HTERT RPE-1 (cell line): ENCODE data around the gene PRR20E.
"Not testable (repeated sequence)": the region's sequence is repeated elsewhere in the genome, so short reads cannot be mapped to it uniquely, and the experiment has no call there.

ENCODE experiments used
- in situ Hi-C: fragments of 300-500 bp; cut with MboI; formaldehyde crosslinking; loops from 4 replicates; pipeline ENCODE4 v1.14.3; 2020; ENCODE audit warnings: low sequenced_read_pairs

PRR20E gene

GRCh38 chr13:57166897-57167296 lies at the start of gene PRR20E:
Gene PRR20E (plus strand): TSS chr13:57167197. CDS start chr13:57167584, 387 bp downstream.
- in situ Hi-C loops, result not testable (repeated sequence)

- in situ Hi-C loops, result no loop called here
Observed at GRCh38 chr13:57123681-57124080, 43.3 kb upstream of the PRR20E start.

GRCh38 chr13:57128909-57129308 lies 38.1 kb upstream of the PRR20E start:
- in situ Hi-C loops, result no loop called here

GRCh38 chr13:57136093-57136492 lies 30.9 kb upstream of the PRR20E start:
- in situ Hi-C loops, result no loop called here

- in situ Hi-C loops, result no loop called here
Observed at GRCh38 chr13:57137585-57137984, 29.4 kb upstream of the PRR20E start.

GRCh38 chr13:57138988-57139387 lies 28.0 kb upstream of the PRR20E start:
- in situ Hi-C loops, result no loop called here

- in situ Hi-C loops, result not testable (repeated sequence)
Observed at GRCh38 chr13:57139781-57140180, 27.2 kb upstream of the PRR20E start.

- in situ Hi-C loops, result not testable (repeated sequence)
Observed at GRCh38 chr13:57140235-57140968, 26.6 kb upstream of the PRR20E start, which contains the start of gene PRR20A. Gene PRR20A (plus strand): TSS chr13:57140918. CDS start chr13:57141305, 387 bp downstream.

GRCh38 chr13:57147188-57147587 lies 19.8 kb upstream of the PRR20E start, which contains the start of gene PRR20B:
Gene PRR20B (plus strand): TSS chr13:57147488. CDS start chr13:57147875, 387 bp downstream.
- in situ Hi-C loops, result not testable (repeated sequence)

GRCh38 chr13:57148106-57148505 lies 18.9 kb upstream of the PRR20E start:
- in situ Hi-C loops, result not testable (repeated sequence)

- in situ Hi-C loops, result not testable (repeated sequence)
Observed at GRCh38 chr13:57153761-57154160, 13.2 kb upstream of the PRR20E start, which contains the start of gene PRR20C. Gene PRR20C (plus strand): TSS chr13:57154061. CDS start chr13:57154448, 387 bp downstream.

GRCh38 chr13:57160332-57160731 lies 6.7 kb upstream of the PRR20E start, which contains the start of gene PRR20D:
Gene PRR20D (plus strand): TSS chr13:57160632. CDS start chr13:57161019, 387 bp downstream.
- in situ Hi-C loops, result not testable (repeated sequence)

- in situ Hi-C loops, result no loop called here
Observed at GRCh38 chr13:57191667-57192066, 24.7 kb downstream of the PRR20E start.

GRCh38 chr13:57212989-57213388 lies 46.0 kb downstream of the PRR20E start:
- in situ Hi-C loops, result no loop called here
